NCI-H2227 (cell line): ENCODE measurements around the gene MMS22L.

Source experiments
- DNase-seq: peaks from one replicate; lab custom pipeline; 2025; ENCODE audit not compliant: unreplicated experiment; lab: John Stamatoyannopoulos, UW

Gene MMS22L

DNA sequence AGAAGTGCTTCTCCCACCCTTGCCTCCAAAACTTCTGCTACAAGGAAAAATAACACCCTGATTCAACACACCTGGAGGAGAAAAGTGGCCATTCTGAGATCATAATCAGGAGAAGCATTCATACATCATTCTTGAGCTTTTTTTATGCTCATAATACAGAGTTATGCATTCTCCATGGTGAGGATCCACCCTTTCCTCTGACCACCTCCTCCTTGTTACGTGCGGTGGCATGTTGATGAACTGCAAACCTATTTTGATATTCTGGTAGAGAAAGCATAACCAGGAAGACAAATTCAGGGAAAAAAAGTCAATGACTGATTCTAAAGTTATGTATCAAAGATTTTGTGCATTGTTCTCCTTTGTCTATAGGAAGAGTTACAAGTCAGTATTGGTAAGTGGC lies 188.6 kb downstream of the MMS22L start:
- no peak for DNase-seq

DNA sequence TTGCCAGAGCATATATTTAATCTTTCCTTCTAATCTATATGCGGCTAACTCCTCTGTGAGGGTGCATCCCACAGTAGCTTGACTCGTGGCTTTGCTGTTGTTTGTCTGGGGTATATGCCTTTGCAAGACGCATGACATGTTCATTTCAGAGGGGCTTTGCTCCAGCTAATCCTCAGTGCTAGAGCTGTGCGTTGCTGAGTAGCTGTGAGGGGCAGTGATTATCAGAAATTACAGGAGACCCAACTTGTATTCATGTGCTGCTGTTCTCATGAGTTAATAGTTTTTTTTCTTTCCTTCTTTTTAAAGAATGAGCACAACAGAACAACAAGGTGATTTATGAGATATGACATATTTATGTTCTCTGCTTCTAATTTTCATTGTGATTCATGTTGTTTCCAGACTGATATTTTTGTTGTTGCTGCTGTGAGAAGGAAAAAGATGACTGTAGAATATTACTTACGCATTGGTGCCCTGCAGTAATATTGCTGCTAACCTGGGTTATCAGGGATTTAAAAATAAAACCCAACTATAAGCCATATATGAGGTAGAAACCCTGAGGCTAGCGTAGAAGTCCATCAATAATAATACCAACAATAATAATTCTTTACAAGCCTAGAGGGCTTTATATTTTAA lies 190.2 kb downstream of the MMS22L start:
- DNase-seq, result peak; percentile 5
